ENCODE data around the gene C1QTNF12. TPM values are rescaled to one million over a fixed set of nuclear protein-coding genes. Genes with fewer than 3 reads are reported as not detected.

Gene C1QTNF12
- total and polyA plus RNA-seq, 5 donors from 2014 or later, result 0.39 to 6.2 TPM; not detected in 3

DNA sequence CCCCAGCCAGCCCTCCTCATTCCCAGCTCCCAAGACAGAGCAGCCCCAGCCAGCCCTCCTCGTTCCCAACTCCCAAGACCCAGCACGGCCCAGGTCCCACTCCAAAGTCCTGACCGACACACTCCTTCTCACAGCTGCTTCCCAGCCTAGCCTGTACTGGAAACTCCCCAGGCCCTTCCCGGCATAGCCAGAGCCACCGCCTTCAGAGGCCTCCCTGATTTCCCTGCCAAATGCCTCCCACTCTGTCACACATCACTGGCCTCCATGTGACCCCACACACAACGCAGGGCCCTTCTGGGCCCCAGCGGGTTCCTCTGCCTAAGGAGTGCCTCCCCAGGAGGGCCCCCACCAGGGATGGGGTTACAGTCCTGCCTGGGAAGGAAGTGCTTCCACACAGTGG is 24.3 kb upstream of the C1QTNF12 start:
- Histone ChIP-seq H3K9me3 (ENCODE audit: control insufficient read depth in 2 of 2, low read length in 2 of 2) (no peaks in the 10 kb centered on the region), H3K27ac (ENCODE audit: insufficient read depth, low read length, poor library complexity, severe bottlenecking) (peak overlapping the region; percentile 14), H3K27me3 (ENCODE audit: control insufficient read depth, insufficient read depth, low read length) (no peaks in the 10 kb centered on the region), H3K4me3 (ENCODE audit: low read depth, low read length) (no peak overlapping the region), H3K4me1 (ENCODE audit: control insufficient read depth, insufficient read depth, low read length, poor library complexity, severe bottlenecking) (peaks cover 43% of the 10 kb centered on the region), H3K36me3 (ENCODE audit: control insufficient read depth, insufficient read depth, low read length) (peaks cover 9% of the 10 kb centered on the region)
- ATAC-seq (ENCODE audit: low read depth in 2 of 2), result no peak
- no peak for DNase-seq
- H3K36me3 Mint-ChIP-seq, result peaks cover 10% of the 10 kb centered on the region
- H3K9me3 Mint-ChIP-seq, result no peaks in the 10 kb centered on the region
- H3K4me3 Mint-ChIP-seq, result peak overlapping the region; percentile 78 to 94 (median 84)
- H3K4me1 Mint-ChIP-seq, result peaks cover 0 to 53% (median 24%) of the 10 kb centered on the region in 4 donors
- peak overlapping the region in 2 of 3 donors; percentile 31 to 88 for H3K27ac Mint-ChIP-seq
- no peaks in the 10 kb centered on the region for H3K27me3 Mint-ChIP-seq

DNA sequence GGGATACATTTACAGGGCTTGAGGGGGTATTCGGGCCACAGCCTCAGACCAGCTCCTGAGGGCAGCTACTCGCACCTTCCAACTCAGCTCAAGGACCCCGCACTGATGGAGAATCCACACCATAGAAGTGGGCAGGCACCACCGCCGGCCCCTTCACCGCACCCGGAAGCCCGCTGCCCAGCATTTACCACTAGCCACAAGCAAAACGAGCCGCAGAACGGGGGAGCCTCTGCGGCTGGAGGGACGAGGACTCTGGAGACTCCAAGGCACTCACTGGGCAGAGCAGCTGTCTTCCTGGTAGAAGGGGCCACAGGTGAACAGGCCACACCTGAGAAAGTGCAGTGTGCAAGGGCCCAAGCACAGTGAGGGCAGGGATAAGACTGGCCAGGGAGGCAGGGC is 21.8 kb upstream of the C1QTNF12 start:
- Mint-ChIP-seq H3K27ac (no peak overlapping the region), H3K27me3 (no peaks in the 10 kb centered on the region), H3K4me1 (peaks cover 0 to 50% (median 24%) of the 10 kb centered on the region in 4 donors)

DNA sequence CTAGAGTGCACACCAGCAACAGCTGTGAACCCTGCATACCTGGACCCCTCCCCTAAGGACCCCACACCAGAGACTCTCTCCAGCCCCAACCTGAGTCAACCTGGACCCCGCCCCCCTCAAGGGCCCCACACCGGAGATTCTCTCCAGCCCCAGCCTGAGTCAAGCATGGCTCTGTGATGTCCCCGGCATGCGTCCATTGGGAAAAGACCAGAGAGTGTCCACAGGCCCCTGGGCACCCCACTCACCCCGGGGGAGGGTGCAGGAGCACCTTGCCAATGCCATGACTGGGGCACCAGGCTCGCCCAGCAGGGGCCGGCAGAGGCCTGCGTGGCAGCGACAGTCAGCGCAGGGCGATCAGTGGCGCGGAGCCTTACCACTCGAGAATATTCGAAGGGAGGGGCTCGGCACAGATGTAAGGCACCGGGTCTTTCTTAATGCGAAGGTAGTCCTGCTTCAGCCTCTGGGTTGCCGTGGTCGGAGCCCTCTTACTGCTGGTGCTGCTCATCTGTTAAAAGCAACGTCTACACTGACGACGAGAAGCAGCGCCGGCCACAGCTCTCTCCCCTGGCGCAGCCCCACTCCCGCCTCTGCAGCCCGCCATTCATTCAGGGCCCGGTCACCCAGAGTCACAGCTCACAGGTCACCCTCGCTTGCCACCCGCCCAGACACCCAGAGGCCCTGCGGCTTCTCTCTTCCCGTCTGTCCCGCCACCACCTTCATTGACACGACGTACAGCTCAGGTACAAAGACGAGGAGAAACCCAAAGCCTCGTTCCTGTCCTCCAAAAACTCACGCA is 21.2 kb upstream of the C1QTNF12 start:
- no peak for DNase-seq
- ATAC-seq (ENCODE audit: low read depth in 2 of 2), result no peak
- Mint-ChIP-seq H3K4me3 (peak overlapping the region in 1 of 4 donors; percentile 7), H3K27ac (peak overlapping the region in 1 of 3 donors; percentile 61), H3K9me3 (no peaks in the 10 kb centered on the region), H3K27me3 (no peaks in the 10 kb centered on the region), H3K36me3 (peaks cover 10% of the 10 kb centered on the region), H3K4me1 (peaks cover 0 to 46% (median 24%) of the 10 kb centered on the region in 4 donors)
- Histone ChIP-seq H3K27ac (ENCODE audit: insufficient read depth, low read length, poor library complexity, severe bottlenecking) (no peak overlapping the region), H3K36me3 (ENCODE audit: control insufficient read depth, insufficient read depth, low read length) (peaks cover 29% of the 10 kb centered on the region), H3K4me1 (ENCODE audit: control insufficient read depth, insufficient read depth, low read length, poor library complexity, severe bottlenecking) (peaks cover 29% of the 10 kb centered on the region), H3K4me3 (ENCODE audit: low read depth, low read length) (no peak overlapping the region), H3K9me3 (ENCODE audit: control insufficient read depth in 2 of 2, low read length in 2 of 2) (no peaks in the 10 kb centered on the region), H3K27me3 (ENCODE audit: control insufficient read depth, insufficient read depth, low read length) (no peaks in the 10 kb centered on the region)

More for the DNA sequence above, 21.8 kb upstream of the C1QTNF12 start:
- peak overlapping the region in 1 of 4 donors; percentile 7 for H3K4me3 Mint-ChIP-seq
- H3K9me3 ChIP-seq (ENCODE audit: control insufficient read depth in 2 of 2, low read length in 2 of 2), result no peaks in the 10 kb centered on the region
- H3K27ac ChIP-seq (ENCODE audit: insufficient read depth, low read length, poor library complexity, severe bottlenecking), result no peak overlapping the region
- no peak overlapping the region for H3K4me3 ChIP-seq (ENCODE audit: low read depth, low read length)
- H3K36me3 Mint-ChIP-seq, result peaks cover 10% of the 10 kb centered on the region
- H3K9me3 Mint-ChIP-seq, result no peaks in the 10 kb centered on the region
- peaks cover 23% of the 10 kb centered on the region for H3K36me3 ChIP-seq (ENCODE audit: control insufficient read depth, insufficient read depth, low read length)
- DNase-seq (no peak), ATAC-seq (ENCODE audit: low read depth in 2 of 2) (no peak)
- peaks cover 34% of the 10 kb centered on the region for H3K4me1 ChIP-seq (ENCODE audit: control insufficient read depth, insufficient read depth, low read length, poor library complexity, severe bottlenecking)
- no peaks in the 10 kb centered on the region for H3K27me3 ChIP-seq (ENCODE audit: control insufficient read depth, insufficient read depth, low read length)

DNA sequence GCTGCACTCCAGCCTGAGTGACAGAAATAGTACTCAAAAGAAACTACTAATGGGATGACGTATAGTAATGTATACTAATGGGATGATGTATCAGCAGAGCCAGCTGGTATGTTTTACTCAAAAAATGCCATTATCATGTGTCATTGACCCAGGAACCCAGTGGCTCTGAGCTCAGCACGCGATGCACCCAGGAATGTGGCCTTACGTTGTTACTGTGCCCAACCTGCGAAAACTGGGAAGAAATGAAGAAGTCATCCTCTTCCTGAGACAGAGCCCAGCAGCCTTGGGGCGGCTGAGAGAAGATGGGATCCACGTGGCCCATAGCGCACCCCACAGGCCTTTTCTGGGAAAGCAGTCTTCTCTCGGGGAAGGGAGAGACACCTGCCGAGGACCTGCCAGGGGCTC is 18.3 kb upstream of the C1QTNF12 start:
- H3K4me3 ChIP-seq (ENCODE audit: low read depth, low read length), result no peak overlapping the region
- H3K27ac ChIP-seq (ENCODE audit: insufficient read depth, low read length, poor library complexity, severe bottlenecking), result no peak overlapping the region
- DNase-seq (no peak), ATAC-seq (ENCODE audit: low read depth in 2 of 2) (no peak)
- peaks cover 0 to 29% (median 5%) of the 10 kb centered on the region in 4 donors for H3K4me1 Mint-ChIP-seq
- H3K9me3 Mint-ChIP-seq, result no peaks in the 10 kb centered on the region
- no peaks in the 10 kb centered on the region for H3K27me3 Mint-ChIP-seq
- peaks cover 1% of the 10 kb centered on the region for H3K4me1 ChIP-seq (ENCODE audit: control insufficient read depth, insufficient read depth, low read length, poor library complexity, severe bottlenecking)
- peaks cover 48% of the 10 kb centered on the region for H3K36me3 ChIP-seq (ENCODE audit: control insufficient read depth, insufficient read depth, low read length)
- H3K36me3 Mint-ChIP-seq, result peaks cover 8% of the 10 kb centered on the region
- no peak overlapping the region for H3K27ac Mint-ChIP-seq
- no peaks in the 10 kb centered on the region for H3K9me3 ChIP-seq (ENCODE audit: control insufficient read depth in 2 of 2, low read length in 2 of 2)
- H3K4me3 Mint-ChIP-seq, result no peak overlapping the region
- no peaks in the 10 kb centered on the region for H3K27me3 ChIP-seq (ENCODE audit: control insufficient read depth, insufficient read depth, low read length)

DNA sequence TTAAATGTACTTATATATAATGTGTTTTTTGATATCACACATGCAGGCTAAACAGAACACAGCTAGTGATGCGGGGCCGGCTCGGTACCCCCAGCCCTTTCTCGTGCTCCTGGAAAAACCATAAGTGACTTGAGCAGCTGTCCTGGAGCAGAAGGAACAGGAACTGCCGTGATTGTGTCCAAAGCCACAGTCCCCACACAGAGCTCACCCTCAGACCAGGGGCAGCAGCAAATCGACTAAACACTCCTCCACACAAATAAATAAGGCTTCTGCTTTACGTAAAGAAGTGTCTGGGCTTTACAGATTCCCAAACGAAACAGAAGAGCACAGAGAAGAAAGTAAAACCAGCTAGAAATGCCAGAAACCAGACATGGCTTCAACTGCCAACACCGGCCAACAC is 17.5 kb upstream of the C1QTNF12 start:
- Histone ChIP-seq H3K9me3 (ENCODE audit: control insufficient read depth in 2 of 2, low read length in 2 of 2) (no peaks in the 10 kb centered on the region), H3K36me3 (ENCODE audit: control insufficient read depth, insufficient read depth, low read length) (peaks cover 54% of the 10 kb centered on the region), H3K4me3 (ENCODE audit: low read depth, low read length) (no peak overlapping the region), H3K27me3 (ENCODE audit: control insufficient read depth, insufficient read depth, low read length) (no peaks in the 10 kb centered on the region), H3K27ac (ENCODE audit: insufficient read depth, low read length, poor library complexity, severe bottlenecking) (no peak overlapping the region), H3K4me1 (ENCODE audit: control insufficient read depth, insufficient read depth, low read length, poor library complexity, severe bottlenecking) (no peaks in the 10 kb centered on the region)
- H3K27ac Mint-ChIP-seq, result peak overlapping the region in 1 of 3 donors; percentile 15
- no peaks in the 10 kb centered on the region for H3K27me3 Mint-ChIP-seq
- no peak for DNase-seq
- no peak for ATAC-seq (ENCODE audit: low read depth in 2 of 2)
- H3K4me1 Mint-ChIP-seq, result peaks cover 0 to 24% (median 1%) of the 10 kb centered on the region in 4 donors
- H3K4me3 Mint-ChIP-seq, result no peak overlapping the region
- no peaks in the 10 kb centered on the region for H3K9me3 Mint-ChIP-seq
- H3K36me3 Mint-ChIP-seq, result peaks cover 6% of the 10 kb centered on the region

DNA sequence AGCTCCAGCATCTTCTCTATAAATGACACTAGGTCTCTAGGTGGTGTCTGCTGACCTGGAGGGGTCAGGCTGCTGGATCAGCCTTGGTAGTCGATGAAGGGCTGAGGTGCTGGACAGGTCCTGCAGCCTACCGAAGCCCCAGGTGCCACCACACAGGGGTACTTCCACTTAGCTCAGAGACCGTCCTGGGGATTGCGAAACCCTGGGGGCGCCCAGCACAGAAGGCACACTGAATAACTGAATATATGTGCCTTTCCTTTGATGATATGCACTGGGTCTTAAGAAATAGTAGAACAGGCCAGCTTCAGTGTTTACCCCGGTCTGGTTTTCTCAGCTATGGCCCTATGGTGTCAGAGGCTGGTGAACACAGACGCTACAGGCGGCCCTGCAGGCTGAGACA is 16.2 kb upstream of the C1QTNF12 start:
- Histone ChIP-seq H3K36me3 (ENCODE audit: control insufficient read depth, insufficient read depth, low read length) (peaks cover 56% of the 10 kb centered on the region), H3K4me1 (ENCODE audit: control insufficient read depth, insufficient read depth, low read length, poor library complexity, severe bottlenecking) (no peaks in the 10 kb centered on the region), H3K4me3 (ENCODE audit: low read depth, low read length) (no peak overlapping the region), H3K27ac (ENCODE audit: insufficient read depth, low read length, poor library complexity, severe bottlenecking) (no peak overlapping the region), H3K27me3 (ENCODE audit: control insufficient read depth, insufficient read depth, low read length) (no peaks in the 10 kb centered on the region), H3K9me3 (ENCODE audit: control insufficient read depth in 2 of 2, low read length in 2 of 2) (no peaks in the 10 kb centered on the region)
- Mint-ChIP-seq H3K4me3 (no peak overlapping the region), H3K36me3 (peaks cover 6% of the 10 kb centered on the region), H3K27ac (peak overlapping the region in 1 of 3 donors; percentile 52), H3K9me3 (no peaks in the 10 kb centered on the region), H3K27me3 (no peaks in the 10 kb centered on the region), H3K4me1 (peaks cover 0 to 15% (median 2%) of the 10 kb centered on the region in 4 donors)
- no peak for ATAC-seq (ENCODE audit: low read depth in 2 of 2)
- no peak for DNase-seq

DNA sequence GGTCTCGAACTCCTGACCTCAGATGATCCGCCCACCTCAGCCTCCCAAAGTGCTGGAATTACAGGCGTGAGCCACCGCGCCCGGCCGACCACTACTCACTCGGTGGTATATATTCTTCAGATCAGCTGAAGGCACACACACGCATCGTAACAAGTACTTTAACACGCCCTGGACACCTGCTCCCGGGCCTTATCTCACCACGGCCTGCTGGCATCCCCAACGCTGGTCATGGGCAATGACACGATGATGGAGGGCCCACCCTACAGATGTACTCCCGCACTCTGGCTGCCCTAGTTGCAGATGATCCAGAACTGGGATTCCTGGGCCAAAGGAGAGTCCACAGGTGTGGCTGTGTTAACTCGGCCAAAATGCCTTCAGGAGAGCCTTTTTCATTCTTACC is 15.5 kb upstream of the C1QTNF12 start:
- DNase-seq, result no peak
- Histone ChIP-seq H3K36me3 (ENCODE audit: control insufficient read depth, insufficient read depth, low read length) (peaks cover 50% of the 10 kb centered on the region), H3K4me1 (ENCODE audit: control insufficient read depth, insufficient read depth, low read length, poor library complexity, severe bottlenecking) (no peaks in the 10 kb centered on the region), H3K27me3 (ENCODE audit: control insufficient read depth, insufficient read depth, low read length) (no peaks in the 10 kb centered on the region), H3K4me3 (ENCODE audit: low read depth, low read length) (no peak overlapping the region), H3K9me3 (ENCODE audit: control insufficient read depth in 2 of 2, low read length in 2 of 2) (no peaks in the 10 kb centered on the region), H3K27ac (ENCODE audit: insufficient read depth, low read length, poor library complexity, severe bottlenecking) (no peak overlapping the region)
- Mint-ChIP-seq H3K4me1 (peaks cover 0 to 15% (median 2%) of the 10 kb centered on the region in 4 donors), H3K36me3 (peaks cover 6% of the 10 kb centered on the region), H3K9me3 (no peaks in the 10 kb centered on the region), H3K27me3 (no peaks in the 10 kb centered on the region), H3K4me3 (no peak overlapping the region), H3K27ac (no peak overlapping the region)
- ATAC-seq (ENCODE audit: low read depth in 2 of 2), result no peak
